Fibroblast of skin of scalp (primary cell): ENCODE measurements around the gene SORCS1.

Experiments
- DNase-seq: peaks from one replicate; pipeline ENCODE4 v3.0.0-alpha.2; 2013

Gene SORCS1

DNA sequence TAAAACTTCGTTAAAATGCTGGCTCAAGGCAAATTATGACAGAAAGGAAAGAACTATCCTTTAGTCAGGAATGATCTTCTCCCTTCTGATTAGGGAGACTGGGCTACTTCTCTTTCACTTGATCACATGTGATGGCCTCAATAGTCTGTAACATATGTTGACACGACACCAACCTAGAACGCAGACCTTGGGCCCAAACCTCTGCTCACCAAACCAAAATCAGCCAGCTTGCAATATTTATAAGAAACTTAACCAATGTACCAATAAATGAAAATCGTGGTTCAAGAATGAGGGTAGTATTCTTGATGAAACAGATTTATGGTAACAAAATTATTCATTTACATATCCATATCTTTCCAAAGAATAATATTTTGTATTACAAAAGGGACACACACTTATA lies 361.6 kb downstream of the SORCS1 start:
- DNase-seq = no peak

DNA sequence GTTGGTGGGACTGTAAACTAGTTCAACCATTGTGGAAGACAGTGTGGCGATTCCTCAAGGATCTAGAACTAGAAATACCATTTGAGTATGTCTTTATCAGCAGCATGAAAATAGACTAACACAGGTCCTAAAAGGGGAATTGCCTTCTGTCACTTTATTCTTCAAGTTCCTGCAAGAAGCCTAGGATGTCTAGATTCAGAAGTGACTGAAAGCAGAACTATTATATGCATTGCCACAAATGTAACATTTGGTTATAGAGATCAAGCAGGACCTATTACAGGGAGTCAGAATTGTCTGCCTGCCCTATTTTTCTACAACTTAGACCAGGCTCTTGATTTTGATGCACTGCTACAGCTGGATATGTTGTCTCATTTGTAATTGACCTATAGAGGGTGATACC lies 364.7 kb downstream of the SORCS1 start:
- no peak for DNase-seq

- DNase-seq = peak; percentile 2
Observed at GRCh38 chr10:106795619-106796018, 368.9 kb downstream of the SORCS1 start.

DNA sequence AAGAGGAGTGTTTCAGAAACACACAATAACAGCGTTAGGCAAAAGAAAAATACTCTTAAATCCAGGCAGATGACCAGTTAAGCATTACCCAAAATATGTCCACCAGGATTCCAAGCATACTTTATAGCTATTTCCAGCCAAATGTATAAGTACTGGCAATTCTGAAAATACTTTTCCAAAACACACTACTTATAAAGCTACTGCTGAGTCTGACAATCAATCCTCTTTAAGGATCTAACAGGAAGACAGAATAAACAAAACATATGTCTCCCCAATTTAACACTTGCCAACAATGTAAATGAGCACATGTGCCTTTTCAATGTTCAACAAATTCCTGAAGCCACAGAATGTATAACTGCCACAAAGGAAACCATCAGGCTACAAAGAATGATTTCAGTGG lies 370.9 kb downstream of the SORCS1 start:
- peak; percentile 13 for DNase-seq

GRCh38 chr10:106789623-106790022 lies 374.9 kb downstream of the SORCS1 start:
- DNase-seq = no peak

GRCh38 chr10:106788982-106789381 lies 375.5 kb downstream of the SORCS1 start:
- DNase-seq = no peak

DNA sequence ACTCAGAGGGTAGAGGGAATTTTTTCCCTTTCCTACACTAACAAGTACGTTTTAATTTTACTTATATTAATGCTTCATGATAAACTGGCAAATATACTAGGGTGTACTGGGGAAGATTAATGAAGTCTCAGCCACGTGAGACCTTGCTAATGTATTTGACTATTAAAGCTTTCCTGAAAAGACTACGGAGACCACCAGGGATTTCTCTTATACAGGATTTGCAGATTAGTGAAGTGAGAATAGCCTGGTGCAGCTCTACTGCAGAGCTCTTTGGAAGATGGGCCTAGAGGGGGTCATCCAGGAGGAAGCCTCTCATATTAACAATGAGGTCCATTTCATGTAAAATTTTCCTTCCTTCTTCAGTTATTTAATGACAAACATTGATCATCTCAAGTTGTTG lies 379.0 kb downstream of the SORCS1 start:
- DNase-seq = no peak

DNA sequence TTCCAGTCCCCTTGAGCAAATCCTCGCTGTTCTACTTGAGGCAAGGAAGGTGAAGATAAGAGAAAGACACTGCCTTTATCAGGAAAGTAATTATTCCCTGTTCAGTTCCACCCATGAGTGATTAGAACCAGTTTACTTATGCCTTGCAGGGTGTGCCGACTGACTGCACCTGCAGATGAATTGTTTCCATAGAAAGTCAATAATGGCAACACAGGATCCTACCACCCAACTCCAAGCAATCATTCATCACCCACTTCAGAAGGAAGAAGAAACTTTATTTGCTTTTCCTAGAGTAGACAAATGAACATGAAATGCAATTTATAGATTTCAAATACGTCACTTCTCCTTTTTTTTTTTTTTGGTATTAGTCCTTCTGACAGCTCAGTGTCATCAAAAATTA lies 383.9 kb downstream of the SORCS1 start:
- DNase-seq = no peak

DNA sequence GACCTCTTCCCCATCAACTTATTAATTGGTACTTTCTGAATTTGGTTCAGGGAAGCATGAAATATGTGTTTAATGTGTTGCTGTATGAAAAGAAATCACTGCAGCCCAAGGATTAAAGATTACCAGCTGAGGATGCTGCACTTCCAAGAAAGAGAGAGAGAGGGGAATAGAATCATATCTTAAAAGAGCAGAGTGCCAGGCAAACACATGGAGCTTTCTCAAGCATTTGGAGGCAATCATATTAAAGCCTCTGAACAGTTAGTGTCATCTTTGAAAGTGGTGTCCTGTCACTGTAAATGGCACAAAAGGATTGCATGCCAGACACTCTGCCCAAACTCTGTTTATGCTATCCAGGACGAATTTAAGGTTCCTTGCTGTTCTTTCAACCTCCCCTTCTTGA lies 386.7 kb downstream of the SORCS1 start:
- DNase-seq = no peak

DNA sequence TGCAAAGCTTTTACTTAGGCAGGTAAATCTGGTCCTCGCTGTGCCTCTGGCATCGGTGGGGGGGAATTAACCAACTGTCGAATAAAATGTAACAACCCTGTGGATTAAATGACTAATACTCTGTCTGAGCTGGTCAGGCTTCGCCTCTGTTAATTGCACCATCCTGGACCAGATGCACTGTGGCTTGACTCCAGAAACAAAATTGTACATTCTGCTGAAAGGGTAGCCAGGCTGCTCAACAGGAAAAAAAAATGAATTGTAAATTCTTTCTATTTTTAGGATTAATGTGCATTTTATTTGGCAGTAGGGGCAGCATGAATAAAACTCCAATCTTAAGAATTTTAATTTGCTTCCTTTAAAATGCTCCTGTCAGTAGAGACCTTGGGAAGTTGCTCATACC lies 389.4 kb downstream of the SORCS1 start:
- no peak for DNase-seq

- no peak for DNase-seq
Observed at GRCh38 chr10:106772957-106773356, 391.5 kb downstream of the SORCS1 start.

DNA sequence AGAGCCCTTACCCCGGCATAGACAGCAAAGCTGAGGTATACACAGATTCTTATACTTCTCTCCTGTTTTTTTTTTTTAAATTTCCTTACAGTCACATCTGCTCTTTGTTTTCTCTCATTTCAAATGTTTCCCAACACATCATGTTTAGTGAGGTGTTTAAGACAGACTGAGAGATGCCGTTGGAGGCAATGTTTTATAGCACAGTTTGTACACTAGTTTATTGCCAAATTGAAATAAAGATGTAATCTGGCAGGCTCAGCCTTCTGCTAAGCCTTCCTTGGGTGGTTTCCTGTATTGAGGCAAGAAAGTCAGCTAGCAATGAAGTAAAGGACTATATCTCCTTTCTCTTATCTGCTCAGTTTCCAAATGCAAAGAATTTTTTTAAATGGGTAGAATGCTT lies 393.4 kb downstream of the SORCS1 start:
- DNase-seq = no peak

GRCh38 chr10:106768204-106768603 lies 396.3 kb downstream of the SORCS1 start:
- DNase-seq = no peak

- no peak for DNase-seq
Observed at GRCh38 chr10:106765928-106766327, 398.6 kb downstream of the SORCS1 start.

DNA sequence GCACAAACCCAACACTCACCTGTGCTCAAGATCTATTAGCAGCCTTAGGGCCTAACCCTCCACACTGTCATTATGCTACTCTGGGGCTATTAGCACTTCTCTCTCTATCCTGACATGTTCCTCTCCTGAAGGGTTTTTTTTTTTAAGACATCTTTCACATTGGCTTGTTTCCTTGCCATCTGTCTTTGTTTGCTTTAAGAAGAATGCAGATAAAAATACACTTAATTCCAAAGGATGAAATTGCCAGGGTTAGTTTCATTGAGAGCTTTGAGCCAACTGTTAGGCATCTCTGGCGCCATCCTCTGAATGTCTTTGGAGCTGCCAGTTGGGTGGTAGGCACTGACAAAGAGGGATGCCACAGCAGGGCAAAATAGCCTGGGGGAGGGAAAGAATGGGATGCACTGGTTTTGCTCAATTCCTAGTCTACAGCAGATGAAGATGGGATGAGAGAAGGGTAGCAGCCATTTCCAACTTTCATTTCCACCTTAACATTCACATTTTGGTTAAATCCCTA lies 399.2 kb downstream of the SORCS1 start:
- DNase-seq = no peak

GRCh38 chr10:106764360-106764759 lies 400.1 kb downstream of the SORCS1 start:
- no peak for DNase-seq

GRCh38 chr10:106761906-106762305 lies 402.6 kb downstream of the SORCS1 start:
- no peak for DNase-seq

GRCh38 chr10:106757521-106757920 lies 407.0 kb downstream of the SORCS1 start:
- no peak for DNase-seq

- DNase-seq = no peak
Observed at GRCh38 chr10:106751091-106751490, 413.4 kb downstream of the SORCS1 start.

GRCh38 chr10:106746868-106747267 lies 417.6 kb downstream of the SORCS1 start:
- DNase-seq = no peak

GRCh38 chr10:106741006-106741530 lies 423.4 kb downstream of the SORCS1 start:
- no peak for DNase-seq

- no peak for DNase-seq
Observed at GRCh38 chr10:106740071-106740470, 424.4 kb downstream of the SORCS1 start.

GRCh38 chr10:106734220-106734619 lies 430.3 kb downstream of the SORCS1 start:
- no peak for DNase-seq

DNA sequence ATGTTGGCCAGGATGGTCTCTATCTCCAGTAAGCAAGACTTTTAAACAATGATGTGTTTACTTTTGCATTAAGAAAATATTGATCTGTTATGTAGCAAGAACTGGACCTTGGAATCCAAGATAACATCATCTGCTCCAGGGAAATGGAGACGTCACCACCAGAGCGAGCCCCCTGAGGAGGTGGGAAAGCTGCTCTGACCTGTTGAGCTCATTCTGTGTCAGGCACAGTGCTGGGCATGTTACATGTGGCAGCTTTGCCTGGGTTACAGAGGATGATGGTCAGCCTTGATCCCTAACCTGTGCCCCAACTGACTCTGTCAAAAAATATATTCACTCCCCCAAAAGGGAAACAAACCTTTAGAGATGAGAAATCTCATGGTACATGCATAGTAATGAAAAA lies 436.3 kb downstream of the SORCS1 start:
- no peak for DNase-seq

- no peak for DNase-seq
Observed at GRCh38 chr10:106727170-106727569, 437.3 kb downstream of the SORCS1 start.
